Ishikawa (cell line): Measurements from ENCODE around the gene RXRA.

Source experiments
- CEBPB ChIP-seq: IDR thresholded peaks from 2 replicates; pipeline ENCODE4 v1.6.1; 2012
- CREB1 ChIP-seq: IDR thresholded peaks from 2 replicates; pipeline ENCODE4 v1.6.1; 2012; ENCODE audit warnings: low read depth
- EGR1 ChIP-seq: IDR thresholded peaks from 2 replicates; pipeline ENCODE4 v1.6.1; 2012
- EP300 ChIP-seq: IDR thresholded peaks from 2 replicates; pipeline ENCODE4 v1.6.1; 2012; ENCODE audit warnings: borderline replicate concordance
- FOXM1 ChIP-seq: IDR thresholded peaks from 2 replicates; pipeline ENCODE4 v1.6.1; 2012; ENCODE audit warnings: low read depth, borderline replicate concordance
- MAX ChIP-seq: IDR thresholded peaks from 2 replicates; pipeline ENCODE4 v1.6.1; 2012
- NFIC ChIP-seq: IDR thresholded peaks from 2 replicates; pipeline ENCODE4 v1.6.1; 2012
- RAD21 ChIP-seq: IDR thresholded peaks from 2 replicates; pipeline ENCODE4 v1.6.1; 2012; ENCODE audit warnings: low read depth
- REST ChIP-seq: IDR thresholded peaks from 2 replicates; pipeline ENCODE4 v1.6.1; 2012; ENCODE audit warnings: low read depth, mild to moderate bottlenecking
- TAF1 ChIP-seq: IDR thresholded peaks from 2 replicates; pipeline ENCODE4 v1.6.1; 2012; ENCODE audit warnings: low read depth, mild to moderate bottlenecking
- TCF12 ChIP-seq: IDR thresholded peaks from 2 replicates; pipeline ENCODE4 v1.6.1; 2012; ENCODE audit warnings: low read depth
- TEAD4 ChIP-seq: IDR thresholded peaks from 2 replicates; pipeline ENCODE4 v1.6.1; 2012
- USF1 ChIP-seq: IDR thresholded peaks from 2 replicates; pipeline ENCODE4 v1.6.1; 2012
- YY1 ChIP-seq: IDR thresholded peaks from 2 replicates; pipeline ENCODE4 v1.6.1; 2012; ENCODE audit warnings: low read depth
- ZBTB7A ChIP-seq: IDR thresholded peaks from 2 replicates; pipeline ENCODE4 v1.6.1; 2012; ENCODE audit warnings: low read depth

RXRA gene

GRCh38 chr9:134284273-134284672 lies 42.0 kb upstream of the RXRA start:
- no peak for TF ChIP-seq RAD21
- no peak for TF ChIP-seq EP300
- TF ChIP-seq NFIC = peak; percentile 60

- no peak for TF ChIP-seq RAD21
- TF ChIP-seq TCF12 = no peak
- no peak for TF ChIP-seq CREB1
- TF ChIP-seq FOXM1 = no peak
- no peak for TF ChIP-seq ZBTB7A
- TF ChIP-seq CEBPB = no peak
- no peak for TF ChIP-seq EP300
- no peak for TF ChIP-seq MAX
Observed at GRCh38 chr9:134284741-134285140, 41.5 kb upstream of the RXRA start.

GRCh38 chr9:134285215-134285845 lies 40.9 kb upstream of the RXRA start:
- no peak for TF ChIP-seq CREB1
- TF ChIP-seq TAF1 = no peak
- TF ChIP-seq REST = no peak
- TF ChIP-seq FOXM1 = no peak
- TF ChIP-seq CEBPB = no peak
- no peak for TF ChIP-seq EGR1
- no peak for TF ChIP-seq TEAD4
- no peak for TF ChIP-seq YY1
- TF ChIP-seq EP300 = no peak
- TF ChIP-seq ZBTB7A = no peak
- no peak for TF ChIP-seq USF1
- TF ChIP-seq RAD21 = no peak
- TF ChIP-seq MAX = no peak
- TF ChIP-seq NFIC = no peak
- TF ChIP-seq TCF12 = no peak

- TF ChIP-seq ZBTB7A (no peak), NFIC (no peak), MAX (no peak), YY1 (no peak), USF1 (no peak), TAF1 (no peak), EP300 (no peak), REST (no peak), FOXM1 (no peak)
Observed at GRCh38 chr9:134286471-134287245, 39.6 kb upstream of the RXRA start.

- TF ChIP-seq FOXM1 (no peak), TEAD4 (no peak), EP300 (no peak), MAX (no peak), TAF1 (no peak), USF1 (no peak), EGR1 (no peak), ZBTB7A (no peak), TCF12 (no peak), NFIC (no peak), RAD21 (no peak), CREB1 (no peak), YY1 (no peak), REST (no peak)
Observed at GRCh38 chr9:134287591-134288491, 38.4 kb upstream of the RXRA start.
